Erythroblast (primary cell): ENCODE data around the gene SMAD9.

Experiments used
- DNase-seq, 2 experiments: peaks; one replicate each; lab custom pipeline; 2025; lab: John Stamatoyannopoulos, UW
- GATA1 ChIP-seq: IDR thresholded peaks from 2 replicates; pipeline ENCODE4 v1.6.1; 2011; ENCODE audit warnings: low read depth, mild to moderate bottlenecking, control low read depth, low read length, moderate library complexity
- POLR2A ChIP-seq: IDR thresholded peaks from 2 replicates; pipeline ENCODE4 v1.6.1; 2011; ENCODE audit warnings: mild to moderate bottlenecking, low read length

The SMAD9 gene

GRCh38 chr13:36919833-36920615 lies at the start of gene SMAD9:
Gene SMAD9 (minus strand): TSS chr13:36920238. CDS start chr13:36879689, 40,549 bp downstream.
- DNase-seq: peak; percentile 70 to 72
- no peak for TF ChIP-seq GATA1
- no peak for TF ChIP-seq POLR2A

- TF ChIP-seq GATA1 (no peak), POLR2A (no peak)
- no peak for DNase-seq
Observed at GRCh38 chr13:36966404-36966803, 46.4 kb upstream of the SMAD9 start.

- DNase-seq: no peak
Observed at GRCh38 chr13:36965767-36966166, 45.7 kb upstream of the SMAD9 start.

GRCh38 chr13:36959456-36960116 lies 39.5 kb upstream of the SMAD9 start:
- no peak for DNase-seq
- TF ChIP-seq GATA1 (no peak), POLR2A (no peak)

More at GRCh38 chr13:36965767-36966166, 45.7 kb upstream of the SMAD9 start:
- no peak for TF ChIP-seq GATA1
- no peak for TF ChIP-seq POLR2A

GRCh38 chr13:36954542-36954941 lies 34.5 kb upstream of the SMAD9 start:
- no peak for DNase-seq
- TF ChIP-seq POLR2A: no peak
- TF ChIP-seq GATA1: no peak

- TF ChIP-seq POLR2A (no peak), GATA1 (no peak)
- no peak for DNase-seq
Observed at GRCh38 chr13:36950920-36951319, 30.9 kb upstream of the SMAD9 start.

GRCh38 chr13:36950330-36950729 lies 30.3 kb upstream of the SMAD9 start:
- no peak for DNase-seq
- TF ChIP-seq GATA1 (no peak), POLR2A (no peak)

GRCh38 chr13:36945078-36945477 lies 25.0 kb upstream of the SMAD9 start:
- DNase-seq: no peak
- TF ChIP-seq GATA1 (no peak), POLR2A (no peak)

GRCh38 chr13:36925603-36926002 lies 5.6 kb upstream of the SMAD9 start:
- DNase-seq: no peak
- TF ChIP-seq GATA1 (no peak), POLR2A (no peak)

- TF ChIP-seq POLR2A: no peak
- TF ChIP-seq GATA1: no peak
- DNase-seq: no peak
Observed at GRCh38 chr13:36924001-36924400, 4.0 kb upstream of the SMAD9 start.

- DNase-seq: no peak
- TF ChIP-seq GATA1 (no peak), POLR2A (no peak)
Observed at GRCh38 chr13:36921631-36922301, 1.7 kb upstream of the SMAD9 start.

GRCh38 chr13:36920616-36921185 lies 663 bp upstream of the SMAD9 start:
- DNase-seq: peak in 1 of 2 experiments; percentile 14
- TF ChIP-seq POLR2A: no peak
- no peak for TF ChIP-seq GATA1

- no peak for TF ChIP-seq GATA1
- no peak for TF ChIP-seq POLR2A
- DNase-seq: no peak
Observed at GRCh38 chr13:36919171-36919832, 736 bp downstream of the SMAD9 start.
